ENCODE results near the gene FDXR. TPM values are rescaled to one million over a fixed set of nuclear protein-coding genes. Genes with fewer than 3 reads are reported as not detected.

Gene FDXR
- total RNA-seq, 1 donor = 20.7 TPM

GRCh38 chr17:74816905-74817620, 55.7 kb downstream of the FDXR start:
- H3K4me3 ChIP-seq (ENCODE audit: low read depth, low read length) = no peak overlapping the region
- no peak for TF ChIP-seq CTCF (IDR thresholded peaks at IDR 0.05; ENCODE audit: insufficient read depth, low read depth, low read length)
- no peak for DNase-seq (ENCODE audit: low read depth)

GRCh38 chr17:74815550-74816370, 57.0 kb downstream of the FDXR start:
- peak; percentile 20 for TF ChIP-seq CTCF (IDR thresholded peaks at IDR 0.05; ENCODE audit: insufficient read depth, low read depth, low read length)

GRCh38 chr17:74815067-74815466, 57.7 kb downstream of the FDXR start:
- TF ChIP-seq CTCF (IDR thresholded peaks at IDR 0.05; ENCODE audit: insufficient read depth, low read depth, low read length) = no peak
- H3K4me3 ChIP-seq (ENCODE audit: low read depth, low read length) = no peak overlapping the region
- DNase-seq (ENCODE audit: low read depth) = no peak

More at GRCh38 chr17:74815550-74816370, 57.0 kb downstream of the FDXR start:
- no peak overlapping the region for H3K4me3 ChIP-seq (ENCODE audit: low read depth, low read length)
- no peak for DNase-seq (ENCODE audit: low read depth)

GRCh38 chr17:74814453-74814852, 58.3 kb downstream of the FDXR start:
- DNase-seq (ENCODE audit: low read depth) = no peak
- H3K4me3 ChIP-seq (ENCODE audit: low read depth, low read length) = no peak overlapping the region
- no peak for TF ChIP-seq CTCF (IDR thresholded peaks at IDR 0.05; ENCODE audit: insufficient read depth, low read depth, low read length)

Other genes starting within 250 kb of the FDXR start
- gene CD300E, start 249.3 kb downstream of the FDXR start, total RNA-seq = not detected in 2 replicates
- not detected in 2 replicates for gene CD300LF, start 160.1 kb downstream of the FDXR start, total RNA-seq
- 0.32 TPM in 1 of 2 replicates, not detected in the other for gene RAB37, start 135.7 kb downstream of the FDXR start, total RNA-seq
- 18.0 and 20.7 TPM in 2 replicates for gene NHERF1, start 124.4 kb downstream of the FDXR start, total RNA-seq
- 32.0 and 34.8 TPM in 2 replicates for gene NAT9, start 96.6 kb downstream of the FDXR start, total RNA-seq
- gene GRIN2C, start 13.1 kb downstream of the FDXR start, total RNA-seq = under 0.01 and 0.32 TPM in 2 replicates
- gene FADS6, start 20.6 kb upstream of the FDXR start, total RNA-seq = not detected in 2 replicates
- gene USH1G, start 50.3 kb upstream of the FDXR start, total RNA-seq = not detected in 2 replicates
- not detected in 2 replicates for gene OTOP2, start 51.3 kb upstream of the FDXR start, total RNA-seq
- not detected in 2 replicates for gene OTOP3, start 62.9 kb upstream of the FDXR start, total RNA-seq
- gene HID1, start 99.8 kb upstream of the FDXR start, total RNA-seq = 3.5 and 4.3 TPM in 2 replicates
- gene CDR2L, start 114.6 kb upstream of the FDXR start, total RNA-seq = 26.8 and 31.9 TPM in 2 replicates
- gene MRPL58, start 139.7 kb upstream of the FDXR start, total RNA-seq = 23.7 and 30.6 TPM in 2 replicates
- 275 and 323 TPM in 2 replicates for gene ATP5PD, start 174.0 kb upstream of the FDXR start, total RNA-seq
- gene KCTD2, start 174.2 kb upstream of the FDXR start, total RNA-seq = 16.4 and 22.5 TPM in 2 replicates
- 5.6 and 6.4 TPM in 2 replicates for gene SLC16A5, start 215.0 kb upstream of the FDXR start, total RNA-seq
- 2.6 and 3.0 TPM in 2 replicates for gene ARMC7, start 237.0 kb upstream of the FDXR start, total RNA-seq